Measurements from ENCODE around the gene CCDC85C. TPM values are rescaled to one million over a fixed set of nuclear protein-coding genes. Genes with fewer than 3 reads are reported as not detected.

The CCDC85C gene
- total and polyA plus RNA-seq, 2 experiments from 2014 or later, result 4.5 to 24.9 TPM

GRCh38 chr14:99632410-99633035 lies 28.5 kb upstream of the CCDC85C start:
- H4K20me1 ChIP-seq (replicated peaks; ENCODE audit: insufficient read depth), result no peaks in the 10 kb centered on the region
- H3K36me3 ChIP-seq (ENCODE audit: insufficient read depth), result no peaks in the 10 kb centered on the region
- Mint-ChIP-seq H3K4me3 (no peak overlapping the region), H3K36me3 (ENCODE audit: low read depth) (no peaks in the 10 kb centered on the region), H3K27ac (no peak overlapping the region), H3K4me1 (peaks cover 7% of the 10 kb centered on the region; the same call in 2 of the 3 replicates), H3K27me3 (ENCODE audit: insufficient read depth, low read depth, poor library complexity) (peaks cover 10% of the 10 kb centered on the region), H3K9me3 (no peaks in the 10 kb centered on the region)
- ATAC-seq (no peak), DNase-seq (ENCODE audit: low spot score) (no peak)
- no peak overlapping the region for H3K4me2 ChIP-seq
- no peaks in the 10 kb centered on the region for H3F3A ChIP-seq (replicated peaks; ENCODE audit: low read depth)
- no peaks in the 10 kb centered on the region for H3K4me1 ChIP-seq (ENCODE audit: insufficient read depth)
- no peak overlapping the region for H3K27ac ChIP-seq (ENCODE audit: low read depth)
- TF ChIP-seq NANOG (IDR thresholded peaks at IDR 0.05; ENCODE audit: borderline replicate concordance) (no peak), POLR2AphosphoS5 (IDR thresholded peaks at IDR 0.05; ENCODE audit: low read depth) (no peak), JUNB (IDR thresholded peaks at IDR 0.05; ENCODE audit: unreplicated experiment) (no peak), REST (IDR thresholded peaks at IDR 0.05; ENCODE audit: unreplicated experiment) (no peak), ETS1 (IDR thresholded peaks at IDR 0.05) (no peak), EZH2 (IDR thresholded peaks at IDR 0.05; ENCODE audit: low read depth, unreplicated experiment) (no peak), STAT1 (IDR thresholded peaks at IDR 0.05; ENCODE audit: unreplicated experiment) (no peak), ZNF462 (CRISPR knock-in tag; IDR thresholded peaks at IDR 0.05) (no peak), CREB1 (CRISPR knock-in tag; IDR thresholded peaks at IDR 0.05; ENCODE audit: low read depth) (no peak), EZH2phosphoT487 (IDR thresholded peaks at IDR 0.05; ENCODE audit: unreplicated experiment) (no peak), CTCF (conservative IDR thresholded peaks at IDR 0.05; ENCODE audit: low read depth in 2 of 2) (no peak), ZNF114 (CRISPR knock-in tag; IDR thresholded peaks at IDR 0.05) (no peak), ZNF331 (CRISPR knock-in tag; IDR thresholded peaks at IDR 0.05; ENCODE audit: low read depth) (no peak)
- no peaks in the 10 kb centered on the region for H3K79me2 ChIP-seq (replicated peaks; ENCODE audit: insufficient read depth)
- no peaks in the 10 kb centered on the region for H3K27me3 ChIP-seq (ENCODE audit: insufficient read depth)
- no peaks in the 10 kb centered on the region for H3K9me2 ChIP-seq (ENCODE audit: insufficient read depth)
- no peak overlapping the region for H2AFZ ChIP-seq
- no peak overlapping the region for H3K4me3 ChIP-seq
